GM19438 (cell line): ENCODE results near the gene FAM89A.
"Not testable (repeated sequence)": the region's sequence is repeated elsewhere in the genome, so short reads cannot be mapped to it uniquely, and the experiment has no call there.

Source experiments
- ATAC-seq: cut with Tn5 transposase; IDR thresholded peaks from one replicate; pipeline ENCODE4 v1.9.1; 2021; ENCODE audit warnings: low read depth; ENCODE audit not compliant: unreplicated experiment

The FAM89A gene

DNA sequence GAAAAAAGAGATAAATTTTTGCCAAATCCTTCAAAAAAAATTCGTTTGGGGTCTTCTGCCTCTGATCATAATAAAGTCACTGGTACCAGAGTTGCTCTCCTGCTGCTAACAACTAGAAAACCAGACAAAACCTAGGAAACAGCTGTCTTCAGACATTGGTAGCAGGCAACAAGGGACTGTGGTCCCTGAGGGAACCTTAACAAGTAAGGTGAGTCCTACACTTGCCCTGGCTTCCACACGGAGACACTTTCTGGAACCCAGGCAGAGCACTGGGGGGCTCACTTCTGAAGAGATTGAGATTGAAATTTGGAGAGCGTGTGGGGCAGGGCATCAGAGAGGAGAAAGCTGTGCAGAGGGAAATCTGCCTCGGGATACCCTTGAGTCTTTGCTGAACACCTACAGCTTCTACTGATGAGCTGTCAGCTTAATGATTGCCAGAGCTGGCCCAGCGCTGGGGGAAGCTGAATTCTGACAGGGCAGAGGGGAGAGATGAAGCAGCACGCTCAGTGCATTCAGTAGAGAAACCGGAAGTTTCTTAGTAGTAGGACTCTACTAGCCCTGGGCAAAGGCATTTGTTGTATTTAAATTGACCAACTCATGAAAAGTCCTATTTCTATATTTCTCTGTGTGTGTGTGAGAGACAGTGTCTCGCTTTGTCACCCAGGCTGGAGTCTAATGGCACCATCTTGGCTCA, 18.5 kb upstream of the FAM89A start:
- ATAC-seq: peak; percentile 79

DNA sequence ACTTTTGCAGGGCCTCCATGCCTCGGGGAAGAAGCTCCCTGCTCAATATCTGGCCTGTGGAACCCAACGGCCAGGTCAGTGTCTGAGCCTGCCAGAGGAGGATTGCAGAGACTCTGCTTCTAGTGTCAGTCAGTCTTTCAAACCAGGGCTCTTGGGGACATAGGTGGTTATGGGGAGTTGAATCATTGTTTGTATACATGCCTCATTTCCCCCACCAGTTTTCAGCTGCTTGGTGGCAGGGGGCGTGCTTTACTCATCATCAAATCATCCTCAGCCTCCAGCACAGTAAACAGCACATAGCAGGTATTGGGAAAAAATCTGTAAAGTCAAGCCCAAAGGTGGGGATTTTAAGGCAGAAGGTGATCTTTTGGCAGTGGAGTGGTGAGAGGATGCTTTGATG, 17.4 kb upstream of the FAM89A start:
- no peak for ATAC-seq

DNA sequence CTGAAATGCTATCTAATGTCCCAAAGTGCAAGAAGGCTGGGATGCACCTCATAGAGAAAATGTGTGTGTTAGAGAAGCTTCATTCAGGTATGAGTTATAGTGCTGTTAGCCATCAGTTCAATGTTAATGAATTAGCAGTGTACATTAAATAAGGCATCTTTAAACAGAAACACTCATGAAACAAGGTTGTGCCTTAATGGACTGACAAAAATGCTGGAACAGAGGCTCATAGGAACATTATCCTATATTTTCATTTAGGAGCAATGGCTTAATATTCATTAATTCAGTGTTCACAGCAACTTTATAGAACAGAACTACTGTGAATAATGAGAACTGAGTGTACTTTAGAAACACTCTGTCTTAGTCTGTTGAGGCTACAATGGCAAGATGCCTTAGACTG, 15.2 kb upstream of the FAM89A start:
- no peak for ATAC-seq

DNA sequence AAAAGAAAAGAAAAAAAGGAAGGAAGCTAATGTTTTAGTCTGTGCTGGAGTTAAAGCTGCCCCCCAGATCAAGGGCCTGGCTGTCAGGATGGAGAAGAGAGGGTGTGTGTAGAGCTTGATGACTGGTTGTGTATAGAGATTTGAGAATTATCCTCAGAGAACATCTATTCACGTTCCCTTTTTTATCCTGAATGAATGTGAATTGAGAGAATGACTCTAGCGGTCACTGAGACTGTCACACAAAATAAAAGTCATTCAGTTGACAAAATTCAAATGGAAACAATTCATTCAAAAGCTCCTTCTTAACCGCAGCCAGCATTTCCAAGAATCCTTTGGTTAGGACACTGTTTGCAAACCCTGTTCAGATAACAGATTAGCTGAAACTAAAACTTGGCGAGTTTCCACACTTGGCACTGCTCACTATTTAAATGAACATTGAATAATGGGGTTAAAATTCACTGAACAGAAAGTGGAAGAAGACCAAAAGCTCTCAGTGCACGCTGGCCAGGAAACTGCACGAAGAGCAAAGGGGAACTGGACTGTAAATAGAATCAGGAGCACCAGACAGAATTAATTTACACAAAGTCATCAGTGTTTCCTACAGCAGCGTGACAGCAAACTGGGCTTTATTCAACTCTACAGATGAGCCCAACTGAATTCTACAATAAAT, 13.6 kb upstream of the FAM89A start:
- no peak for ATAC-seq

DNA sequence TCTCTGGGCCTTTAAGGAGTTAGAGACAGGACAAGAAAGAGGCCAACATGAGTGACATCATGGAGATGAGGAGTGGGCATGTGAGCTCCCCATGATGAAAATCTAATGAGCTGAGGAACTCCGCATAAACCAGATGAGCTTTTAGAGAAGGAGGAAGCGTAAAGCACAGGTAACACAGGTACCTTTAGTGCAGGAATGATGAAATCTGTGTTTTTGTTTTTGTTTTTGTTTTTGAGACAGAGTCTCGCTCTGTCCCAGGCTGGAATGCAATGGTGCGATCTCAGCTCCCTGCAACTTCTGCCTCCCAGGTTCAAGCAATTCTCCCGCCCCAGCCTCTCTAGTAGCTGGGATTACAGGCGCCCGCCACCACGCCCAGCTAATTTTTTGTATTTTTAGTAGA, 12.7 kb upstream of the FAM89A start:
- no peak for ATAC-seq

DNA sequence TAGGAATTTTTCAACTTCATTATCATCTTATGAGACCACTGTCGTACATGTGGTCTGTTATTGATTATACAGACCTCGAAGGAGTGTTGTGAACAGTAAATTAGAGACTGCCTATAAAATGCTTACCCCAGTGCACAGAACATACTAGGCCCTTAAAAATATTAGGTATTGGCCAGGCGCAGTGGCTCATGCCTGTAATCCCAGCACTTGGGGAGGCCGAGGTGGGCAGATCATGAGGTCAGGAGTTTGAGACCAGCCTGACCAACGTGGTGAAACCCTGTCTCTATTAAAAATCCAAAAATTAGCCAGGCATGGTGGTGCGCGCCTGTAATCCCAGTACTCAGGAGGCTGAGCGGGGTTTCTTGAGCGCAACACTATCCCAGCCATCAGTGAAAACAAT, 10.9 kb upstream of the FAM89A start:
- ATAC-seq: not testable (repeated sequence)

DNA sequence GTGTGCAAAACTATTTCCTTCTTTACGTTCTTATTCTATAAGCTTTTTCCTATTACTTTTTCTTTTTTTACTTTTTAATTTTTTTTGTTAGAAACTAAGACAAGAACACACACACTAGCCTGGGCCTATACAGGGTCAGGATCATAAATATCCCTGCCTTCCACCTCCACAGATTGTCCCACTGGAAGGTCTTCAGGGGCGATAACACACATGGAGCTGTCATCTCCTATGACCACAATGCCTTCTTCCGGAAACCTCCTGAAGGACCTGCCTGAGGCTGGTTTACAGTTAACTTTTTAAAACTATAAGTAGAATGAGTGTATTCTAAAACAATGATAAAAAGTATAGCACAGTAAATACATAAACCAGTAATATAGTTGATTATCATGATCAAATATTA, 10.3 kb upstream of the FAM89A start:
- ATAC-seq: no peak

DNA sequence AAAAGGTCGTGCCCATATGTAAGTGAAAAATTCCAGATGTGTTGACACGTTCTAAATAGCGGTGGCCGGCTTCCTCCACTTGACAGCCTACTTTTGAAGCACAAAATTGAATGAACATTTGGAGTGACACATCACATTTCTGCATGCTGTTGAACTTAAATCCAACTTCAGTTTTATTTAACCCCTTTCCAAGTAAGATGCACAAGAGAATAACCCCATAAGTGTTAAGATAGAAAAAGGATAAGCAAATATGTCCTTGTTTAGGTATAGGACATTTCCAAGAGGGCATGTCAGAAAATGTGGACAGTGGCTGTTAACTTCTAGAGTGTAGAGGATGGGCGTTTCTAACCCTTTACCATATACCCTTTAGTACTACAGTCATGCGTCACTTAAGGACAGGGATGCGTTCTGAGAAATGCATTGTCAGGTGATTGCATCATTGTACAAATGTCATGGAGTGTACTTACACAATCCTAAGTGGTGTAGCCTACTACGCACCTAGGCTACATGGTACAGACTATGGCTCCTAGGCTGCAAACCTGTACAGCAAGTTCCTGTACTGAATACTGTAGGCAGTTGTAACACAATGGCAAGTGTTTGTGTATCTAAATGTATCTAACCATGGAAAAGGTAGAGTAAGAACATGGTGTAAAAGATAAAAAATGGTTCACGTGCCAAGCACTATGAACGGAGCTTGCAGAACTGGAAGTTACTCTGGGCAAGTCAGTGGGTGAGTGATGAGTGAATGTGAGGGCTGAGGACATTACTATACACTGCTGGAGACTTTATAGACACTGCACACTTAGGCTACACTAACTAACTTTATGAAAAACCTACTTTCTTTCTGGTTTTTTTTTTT, 9.3 kb upstream of the FAM89A start:
- no peak for ATAC-seq

DNA sequence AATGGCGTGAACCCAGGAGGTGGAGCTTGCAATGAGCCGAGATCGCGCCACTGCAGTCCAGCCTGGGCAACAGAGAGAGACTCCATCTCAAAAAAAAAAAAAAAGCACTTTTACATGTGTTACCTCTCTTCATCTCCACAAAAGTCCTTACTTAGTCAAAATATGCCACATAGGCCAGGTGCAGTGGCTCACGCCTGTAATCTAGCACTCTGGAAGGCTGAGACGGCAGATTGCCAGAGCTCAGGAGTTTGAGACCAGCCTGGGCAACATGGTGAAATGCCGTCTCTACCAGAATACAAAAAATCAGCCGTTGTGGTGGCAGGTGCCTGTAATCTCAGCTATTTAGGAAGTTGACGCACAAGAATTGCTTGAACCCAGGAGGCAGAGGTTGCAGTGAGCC, 8.4 kb upstream of the FAM89A start:
- not testable (repeated sequence) for ATAC-seq

DNA sequence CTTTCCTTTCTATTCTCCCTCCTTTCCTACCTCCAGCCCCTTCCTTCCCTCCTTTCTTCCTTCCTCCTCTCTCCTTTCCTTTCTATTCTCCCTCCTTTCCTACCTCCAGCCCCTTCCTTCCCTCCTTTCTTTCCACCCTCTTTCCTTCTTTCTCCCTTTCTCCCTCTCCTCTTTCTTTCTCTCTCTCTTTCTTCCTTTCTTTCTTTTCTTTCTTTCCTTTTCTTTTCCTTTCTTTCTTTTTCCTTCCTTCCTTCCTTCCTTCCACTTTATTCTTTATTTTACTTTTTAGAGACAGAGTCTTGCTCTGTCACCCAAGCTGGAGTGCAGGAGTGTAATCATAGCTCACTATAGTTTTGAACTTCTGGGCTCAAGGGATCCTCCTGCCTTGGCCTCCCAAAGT, 7.5 kb upstream of the FAM89A start:
- not testable (repeated sequence) for ATAC-seq

DNA sequence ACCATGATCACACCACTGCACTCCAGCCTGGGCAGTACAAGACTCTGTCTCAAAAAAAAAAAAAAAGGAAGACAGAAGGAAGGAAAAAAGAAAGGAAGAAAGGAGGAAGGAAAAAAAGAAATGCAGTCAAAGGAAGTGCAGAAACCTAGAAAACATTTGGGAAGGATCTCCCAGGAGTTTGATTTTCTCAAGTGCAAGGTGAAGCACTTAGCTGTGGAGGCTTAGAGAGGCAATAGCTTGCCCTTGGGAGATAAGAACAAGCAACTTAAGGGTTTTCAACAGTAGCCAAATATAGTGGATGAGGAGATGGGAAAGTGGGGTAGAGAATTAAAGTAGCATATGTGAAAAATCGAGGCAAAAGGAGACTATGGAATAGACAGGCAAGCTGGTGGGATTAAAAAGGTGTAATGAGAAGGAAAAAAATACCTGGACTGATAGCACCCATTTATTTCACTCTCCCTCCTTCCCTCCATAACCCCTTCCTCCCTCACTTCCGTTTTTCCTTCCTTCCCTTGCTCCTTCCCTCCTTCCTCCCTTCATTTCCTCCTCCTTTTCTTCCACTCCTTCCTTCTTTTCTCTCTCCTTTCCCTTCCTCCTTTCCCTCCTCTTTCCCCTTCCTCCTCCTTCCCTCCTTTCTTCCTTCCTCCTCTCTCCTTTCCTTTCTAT, 6.8 kb upstream of the FAM89A start:
- ATAC-seq: no peak

DNA sequence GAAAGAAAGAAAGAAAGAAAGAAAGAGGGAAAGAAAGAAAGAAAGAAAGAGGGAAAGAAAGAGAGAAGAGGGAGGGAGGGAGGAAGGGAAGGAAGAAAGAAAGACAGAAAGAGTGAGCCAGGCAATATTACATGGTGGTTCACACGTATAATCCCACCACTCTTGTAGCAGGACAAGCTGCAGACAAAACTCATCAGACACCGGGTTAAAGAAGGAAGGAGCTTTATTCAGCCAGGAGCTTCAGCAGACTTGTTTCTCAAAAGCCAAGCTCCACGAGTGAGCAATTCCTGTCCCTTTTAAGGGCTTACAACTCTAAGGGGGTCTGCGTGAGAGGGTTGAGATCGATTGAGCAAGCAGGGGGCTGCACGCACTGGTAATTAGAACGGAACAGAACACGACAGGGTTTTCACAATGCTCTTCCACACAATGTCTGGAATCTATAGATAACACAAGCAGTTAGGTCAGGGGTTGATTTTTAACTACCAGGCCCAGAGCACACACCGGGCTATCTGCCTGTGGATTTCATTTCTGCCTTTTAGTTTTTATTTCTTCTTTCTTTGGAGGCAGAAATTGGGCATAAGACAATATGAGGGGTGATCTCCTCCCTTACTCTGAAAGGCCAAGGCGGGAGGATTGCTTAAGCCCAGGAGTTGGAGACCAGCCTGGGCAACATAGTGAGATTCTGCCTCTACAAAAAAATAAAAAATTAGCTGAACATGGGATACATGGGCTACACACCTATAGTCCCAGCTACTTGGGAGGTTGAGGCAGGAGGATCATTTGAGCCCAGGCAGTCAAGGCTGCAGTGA, 6.1 kb upstream of the FAM89A start:
- not testable (repeated sequence) for ATAC-seq

DNA sequence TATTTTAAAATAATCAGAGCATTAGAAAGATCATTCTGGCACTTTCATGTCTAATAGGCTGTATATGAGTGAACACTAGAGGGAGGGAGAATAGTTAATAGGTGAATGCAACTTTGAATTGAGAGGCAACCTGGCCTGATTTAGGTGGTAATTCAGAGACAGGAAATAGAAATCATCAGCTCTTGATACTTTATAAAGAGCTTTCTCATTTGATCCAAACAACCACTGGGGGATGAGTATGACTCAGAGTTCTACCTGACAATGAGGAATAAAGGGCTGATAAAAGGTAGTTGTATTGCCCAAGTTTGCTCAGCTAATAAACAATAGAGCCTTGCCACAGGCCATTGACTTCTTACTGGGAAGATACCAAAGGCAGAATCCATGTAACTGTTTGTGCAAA, 5.2 kb upstream of the FAM89A start:
- ATAC-seq: no peak

DNA sequence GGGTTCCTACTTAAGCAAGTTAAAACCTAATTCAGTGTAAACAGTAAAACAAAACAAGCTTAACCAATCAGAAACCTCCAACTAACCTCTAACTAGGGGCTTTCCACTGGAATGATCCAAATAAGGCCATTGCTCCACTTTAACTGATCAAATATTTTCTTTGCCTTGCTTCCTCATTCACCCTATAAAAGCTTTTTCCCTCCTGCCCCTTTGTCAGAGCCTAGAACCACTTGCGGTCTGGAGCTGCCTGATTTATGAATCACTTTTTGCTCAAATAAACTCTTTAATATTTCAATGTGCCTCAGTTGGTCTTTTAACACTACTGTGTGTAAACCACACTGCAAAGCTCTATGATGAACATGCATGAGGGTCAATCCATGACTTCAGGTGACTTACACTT, 4.5 kb upstream of the FAM89A start:
- ATAC-seq: no peak

DNA sequence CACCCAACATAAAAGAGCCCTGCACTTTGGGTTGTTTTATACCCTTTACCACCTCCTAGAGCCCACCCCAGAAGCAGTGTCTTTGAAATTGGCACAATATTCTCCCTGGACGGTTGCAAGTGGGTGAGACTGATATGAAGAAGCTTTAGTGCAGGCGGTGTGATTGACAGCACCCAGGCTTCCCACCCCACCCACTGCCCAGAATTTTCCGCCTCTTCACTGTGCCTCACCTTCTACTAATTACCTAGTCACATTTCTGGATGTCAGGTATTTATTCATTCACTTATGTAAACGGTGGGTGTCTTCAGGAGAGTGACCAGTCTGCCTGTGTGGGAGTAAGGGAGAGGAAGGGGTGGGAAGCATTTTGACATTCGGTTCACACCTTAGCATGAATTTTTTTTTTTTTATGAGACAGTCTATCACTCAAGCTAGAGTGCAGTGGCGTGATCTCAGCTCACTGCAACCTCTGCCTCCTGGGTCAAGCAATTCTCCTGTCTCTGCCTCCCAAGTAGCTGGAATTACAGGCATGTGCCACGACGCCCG, 1.7 kb upstream of the FAM89A start:
- ATAC-seq: no peak

DNA sequence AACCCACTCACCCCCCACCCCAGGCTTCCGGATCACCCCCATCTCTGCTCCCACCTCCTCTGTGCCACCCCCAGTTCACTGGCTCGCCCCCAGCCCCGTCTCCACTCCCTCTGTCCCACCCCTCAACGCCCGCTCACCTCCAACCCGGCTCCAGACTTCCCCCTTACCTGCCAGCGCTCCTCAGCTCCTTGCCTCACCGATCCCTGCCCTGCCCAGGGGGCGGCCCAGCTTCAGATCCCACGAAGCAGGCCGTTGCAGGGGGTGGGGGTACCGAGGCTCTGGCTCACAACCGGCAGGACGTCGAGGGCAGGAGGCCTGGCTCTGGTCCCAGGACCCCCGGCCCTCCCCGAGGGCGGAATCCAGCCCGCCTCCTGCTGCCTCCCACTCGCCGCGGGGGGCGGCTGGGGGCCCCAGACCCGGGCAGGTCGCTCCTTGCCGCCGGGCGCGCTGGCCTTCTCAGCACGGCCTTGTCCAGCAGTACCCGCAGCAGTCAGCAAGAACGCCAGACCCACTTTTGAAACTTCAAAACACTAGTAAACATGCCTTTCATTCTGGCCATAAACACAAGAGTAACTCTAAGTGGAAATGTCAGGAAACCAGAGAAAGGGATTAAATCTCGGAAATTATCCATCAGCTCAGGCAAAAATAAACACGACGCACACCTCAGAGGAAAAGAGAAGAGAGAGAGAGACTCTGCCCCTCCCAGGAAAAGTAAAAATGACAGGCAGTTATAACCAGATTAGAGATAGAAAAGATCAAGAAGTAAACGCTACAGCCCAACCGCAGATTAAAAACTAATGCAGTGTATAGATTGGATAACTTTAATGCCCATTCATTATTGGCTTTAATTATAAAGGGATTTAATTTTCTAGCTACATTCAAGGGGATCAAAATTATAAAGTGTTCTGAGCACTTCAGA, 1.0 kb upstream of the FAM89A start:
- no peak for ATAC-seq

DNA sequence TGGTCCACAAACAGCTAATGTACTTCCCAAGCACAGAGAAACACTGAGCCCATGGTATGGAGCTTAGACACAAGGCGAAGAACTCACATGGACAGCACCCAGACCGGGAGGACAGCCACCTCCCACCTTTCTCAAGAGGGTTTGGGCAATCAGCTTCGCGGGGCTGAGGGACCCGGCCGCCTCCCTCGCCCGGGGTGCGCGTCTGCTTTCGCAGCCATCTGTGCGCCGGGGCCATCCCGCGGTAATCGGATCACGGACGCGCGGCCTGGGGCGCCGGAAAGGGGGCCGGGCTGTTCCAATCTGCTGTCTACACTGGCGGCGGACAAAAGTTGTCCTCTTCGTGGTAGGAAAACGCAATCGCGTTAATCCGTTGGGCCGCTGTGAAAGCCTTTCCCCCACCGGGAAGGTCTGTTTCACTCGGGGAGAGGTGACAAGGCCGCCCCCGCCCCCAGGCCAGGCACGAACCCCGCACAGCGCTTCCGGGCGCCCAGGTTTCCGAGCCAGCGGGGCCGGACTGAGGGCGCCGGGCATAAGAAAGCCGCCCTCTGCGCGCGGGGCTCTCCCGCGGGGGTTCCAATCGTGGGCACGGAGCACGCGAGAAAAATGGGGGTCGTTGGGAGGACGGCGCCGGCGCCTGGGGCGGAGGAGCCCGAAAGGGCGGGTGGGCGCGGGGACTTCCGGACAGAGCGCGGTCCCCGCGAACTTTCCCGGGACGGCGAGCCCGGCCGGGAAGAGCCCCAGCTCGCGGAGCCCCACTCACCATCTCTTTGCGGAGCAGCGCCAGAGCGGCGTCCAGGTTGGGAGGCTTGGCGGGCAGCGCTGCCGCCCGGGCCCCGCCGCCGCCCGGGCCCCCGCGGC, 664 bp downstream of the FAM89A start:
- peak; percentile 46 for ATAC-seq
